Caco-2 (cell line): Measurements from ENCODE around the gene CST5. TPM values are rescaled to one million over a fixed set of nuclear protein-coding genes. Genes with fewer than 3 reads are reported as not detected.
"Not testable (repeated sequence)": the region's sequence is repeated elsewhere in the genome, so short reads cannot be mapped to it uniquely, and the experiment has no call there.

Experiments
- BruUV-seq: library from RNA; stranded (reverse); fragments of 400-500 nt; replicated peaks from 2 replicates; lab custom pipeline; 2021; lab: Mats Ljungman, UMichigan
- CTCF ChIA-PET: fragments of 300-600 bp; sonication (Branson Sonifier 250); formaldehyde crosslinking; loops from one replicate; lab custom pipeline; 2022; ENCODE audit warnings: antibody characterized with exemption; lab: Charles Lee
- POLR2A ChIA-PET: fragments of 300-600 bp; sonication (Branson Sonifier 250); formaldehyde crosslinking; loops from one replicate; lab custom pipeline; 2022; ENCODE audit warnings: antibody characterized with exemption; lab: Charles Lee
- DNase-seq, 2 experiments: peaks; one replicate each; pipeline versions ENCODE4 v3.0.0 to v3.0.0-alpha.2; 2020 to 2022
- H3K27me3 ChIP-seq: replicated peaks from 2 replicates; pipeline ENCODE4 v1.6.0; 2011; ENCODE audit warnings: low read length; ENCODE audit not compliant: control insufficient read depth, insufficient read depth
- H3K36me3 ChIP-seq: 2 replicates; pipeline ENCODE4 v1.5.1; 2011; ENCODE audit warnings: low read length; ENCODE audit not compliant: control insufficient read depth, insufficient read depth
- H3K4me1 ChIP-seq: fragments of 250-450 bp; sonication (Bioruptor Pico); 2 replicates; pipeline ENCODE4 v1.5.1; 2020; ENCODE audit warnings: mild to moderate bottlenecking
- H3K4me3 ChIP-seq: 2 replicates; pipeline ENCODE4 v1.5.1; 2011; ENCODE audit warnings: low read depth, mild to moderate bottlenecking, control low read depth, low read length
- H3K9me3 ChIP-seq: fragments of 250-450 bp; sonication (Bioruptor Pico); 2 replicates; pipeline ENCODE4 v1.5.1; 2020; ENCODE audit warnings: mild to moderate bottlenecking, moderate library complexity
- H3K27ac Mint-ChIP-seq: one replicate; pipeline ENCODE4 v1.8.0; 2022; ENCODE audit warnings: mixed read lengths; ENCODE audit not compliant: unreplicated experiment
- H3K27me3 Mint-ChIP-seq: one replicate; pipeline ENCODE4 v1.8.0; 2022; ENCODE audit warnings: mixed read lengths; ENCODE audit not compliant: insufficient read depth, unreplicated experiment
- H3K36me3 Mint-ChIP-seq: one replicate; pipeline ENCODE4 v1.8.0; 2022; ENCODE audit warnings: mild to moderate bottlenecking, mixed read lengths; ENCODE audit not compliant: insufficient read depth, unreplicated experiment
- H3K4me1 Mint-ChIP-seq: one replicate; pipeline ENCODE4 v1.8.0; 2022; ENCODE audit warnings: low read depth, mixed read lengths; ENCODE audit not compliant: unreplicated experiment
- H3K4me3 Mint-ChIP-seq: one replicate; pipeline ENCODE4 v1.8.0; 2022; ENCODE audit warnings: mild to moderate bottlenecking, moderate library complexity, mixed read lengths; ENCODE audit not compliant: unreplicated experiment
- H3K9me3 Mint-ChIP-seq: one replicate; pipeline ENCODE4 v1.8.0; 2022; ENCODE audit warnings: mixed read lengths; ENCODE audit not compliant: unreplicated experiment
- intact Hi-C: fragments of 100-400 bp; cut with micrococcal nuclease; formaldehyde crosslinking; loops from one replicate; pipeline ENCODE4 v1.10.0; 2022; ENCODE audit not compliant: unreplicated experiment
- total RNA-seq: library from RNA; stranded (reverse); gene quantifications from 2 replicates; pipeline ENCODE4 v1.2.3, GENCODE V29; 2022
- TF ChIP-seq, protein P1 (sequence below), 2 experiments: fragments of 200-600 bp in 1 of 2; IDR thresholded peaks; 1 replicate in 1 of 2; 2 replicates in 1 of 2; pipeline versions ENCODE4 v1.5.1 to v1.8.0; 2011 to 2022; ENCODE audit warnings: antibody characterized with exemption in 1 of 2, control low read depth in 1 of 2, inconsistent platforms in 1 of 2, low read depth in 1 of 2, low read length in 1 of 2, mild to moderate bottlenecking in 1 of 2, moderate library complexity in 1 of 2; ENCODE audit not compliant: insufficient read depth in 1 of 2, severe bottlenecking in 1 of 2, unreplicated experiment in 1 of 2

The CST5 gene
- total RNA-seq, 1 experiment from 2014 or later: not detected

DNA sequence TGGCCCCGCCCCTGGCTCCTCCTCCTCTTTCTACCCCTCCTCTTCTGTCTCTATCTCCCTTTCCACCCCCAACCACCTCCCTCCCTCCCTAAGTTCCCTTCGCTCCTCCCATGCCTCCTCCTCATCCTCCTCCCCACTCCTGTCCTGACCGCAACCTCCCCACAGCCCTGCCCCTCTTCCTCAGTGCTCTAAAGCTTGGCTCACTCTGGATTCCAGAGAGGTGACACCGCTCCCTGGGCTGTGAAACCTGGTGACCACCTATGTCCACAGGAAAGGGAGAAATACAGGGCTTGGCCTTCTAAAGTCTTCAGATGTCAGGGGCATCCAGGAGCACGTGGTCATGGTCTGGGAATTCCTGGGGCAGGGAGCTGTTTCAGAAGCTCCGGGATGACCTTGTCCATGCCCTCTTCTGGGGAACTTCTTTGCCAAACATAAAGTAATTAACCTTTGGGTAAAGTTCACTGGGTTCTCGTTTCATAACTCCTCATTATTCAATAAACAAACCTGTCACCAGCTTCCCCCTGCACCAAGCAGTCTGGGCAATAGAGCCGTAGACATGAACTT is 345 bp upstream of the CST5 start:
- H3K4me1 Mint-ChIP-seq: peaks cover 15% of the 10 kb centered on the region

DNA sequence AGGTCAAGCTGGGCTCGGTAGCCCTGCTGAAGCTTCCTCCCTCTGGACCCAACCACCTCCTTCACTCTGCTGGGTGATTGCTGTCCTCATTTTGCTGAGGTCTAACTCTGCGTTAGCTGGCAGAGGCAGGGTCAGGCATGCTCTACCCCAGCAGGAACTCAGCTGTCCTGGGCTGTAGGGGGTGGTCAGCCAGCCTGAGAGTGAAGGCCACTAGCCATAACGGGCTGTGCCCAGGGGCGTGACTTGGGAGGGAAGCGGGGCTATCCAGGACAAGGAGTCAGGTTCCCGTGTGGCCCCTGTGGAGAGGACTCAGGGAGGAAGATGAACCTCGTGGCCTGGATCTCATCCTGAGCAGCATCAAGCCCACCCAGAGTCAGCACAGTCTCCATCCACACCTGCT is 761 bp downstream of the CST5 start:
- Histone ChIP-seq H3K36me3 (no peaks in the 10 kb centered on the region), H3K4me3 (no peak overlapping the region), H3K27me3 (no peaks in the 10 kb centered on the region), H3K9me3 (no peaks in the 10 kb centered on the region), H3K4me1 (peaks cover 28% of the 10 kb centered on the region)
- intact Hi-C loops: no loop called here
- BruUV-seq: no TSS peak
- no peak for DNase-seq
- Mint-ChIP-seq H3K36me3 (no peaks in the 10 kb centered on the region), H3K27me3 (no peaks in the 10 kb centered on the region), H3K4me3 (no peak overlapping the region), H3K9me3 (no peaks in the 10 kb centered on the region), H3K27ac (no peak overlapping the region), H3K4me1 (peaks cover 7% of the 10 kb centered on the region)
- ChIA-PET CTCF (interaction anchor here (0.7 kb wide), 1 partner anchor 210 kb away, joined by 3 read pairs; no protein-coding TSS in a partner anchor), POLR2A (no interaction called here)
- TF ChIP-seq, protein P1, sequence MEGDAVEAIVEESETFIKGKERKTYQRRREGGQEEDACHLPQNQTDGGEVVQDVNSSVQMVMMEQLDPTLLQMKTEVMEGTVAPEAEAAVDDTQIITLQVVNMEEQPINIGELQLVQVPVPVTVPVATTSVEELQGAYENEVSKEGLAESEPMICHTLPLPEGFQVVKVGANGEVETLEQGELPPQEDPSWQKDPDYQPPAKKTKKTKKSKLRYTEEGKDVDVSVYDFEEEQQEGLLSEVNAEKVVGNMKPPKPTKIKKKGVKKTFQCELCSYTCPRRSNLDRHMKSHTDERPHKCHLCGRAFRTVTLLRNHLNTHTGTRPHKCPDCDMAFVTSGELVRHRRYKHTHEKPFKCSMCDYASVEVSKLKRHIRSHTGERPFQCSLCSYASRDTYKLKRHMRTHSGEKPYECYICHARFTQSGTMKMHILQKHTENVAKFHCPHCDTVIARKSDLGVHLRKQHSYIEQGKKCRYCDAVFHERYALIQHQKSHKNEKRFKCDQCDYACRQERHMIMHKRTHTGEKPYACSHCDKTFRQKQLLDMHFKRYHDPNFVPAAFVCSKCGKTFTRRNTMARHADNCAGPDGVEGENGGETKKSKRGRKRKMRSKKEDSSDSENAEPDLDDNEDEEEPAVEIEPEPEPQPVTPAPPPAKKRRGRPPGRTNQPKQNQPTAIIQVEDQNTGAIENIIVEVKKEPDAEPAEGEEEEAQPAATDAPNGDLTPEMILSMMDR (IDR thresholded peaks at IDR 0.05; ENCODE audit: insufficient read depth in 1 of 2, low read depth in 1 of 2, low read length in 1 of 2, severe bottlenecking in 1 of 2, unreplicated experiment in 1 of 2): no peak

More for the DNA sequence above, 345 bp upstream of the CST5 start:
- H3K4me3 Mint-ChIP-seq: no peak overlapping the region
- Histone ChIP-seq H3K4me3 (no peak overlapping the region), H3K36me3 (no peaks in the 10 kb centered on the region), H3K9me3 (no peaks in the 10 kb centered on the region), H3K4me1 (peaks cover 38% of the 10 kb centered on the region), H3K27me3 (no peaks in the 10 kb centered on the region)
- no peaks in the 10 kb centered on the region for H3K9me3 Mint-ChIP-seq
- no peaks in the 10 kb centered on the region for H3K36me3 Mint-ChIP-seq
- no peak overlapping the region for H3K27ac Mint-ChIP-seq
- POLR2A ChIA-PET: no interaction called here
- TF ChIP-seq, protein P1 (IDR thresholded peaks at IDR 0.05; ENCODE audit: insufficient read depth in 1 of 2, low read depth in 1 of 2, low read length in 1 of 2, severe bottlenecking in 1 of 2, unreplicated experiment in 1 of 2): no peak
- no peaks in the 10 kb centered on the region for H3K27me3 Mint-ChIP-seq
- peak; percentile 38 to 66 for DNase-seq
- intact Hi-C loops: loop anchor here (10.0 kb wide), 1 partner anchor 215 kb away; no protein-coding TSS in a partner anchor
- BruUV-seq: no TSS peak
- CTCF ChIA-PET: interaction anchor here (1.2 kb wide), 1 partner anchor 211 kb away, joined by 3 read pairs; no protein-coding TSS in a partner anchor

DNA sequence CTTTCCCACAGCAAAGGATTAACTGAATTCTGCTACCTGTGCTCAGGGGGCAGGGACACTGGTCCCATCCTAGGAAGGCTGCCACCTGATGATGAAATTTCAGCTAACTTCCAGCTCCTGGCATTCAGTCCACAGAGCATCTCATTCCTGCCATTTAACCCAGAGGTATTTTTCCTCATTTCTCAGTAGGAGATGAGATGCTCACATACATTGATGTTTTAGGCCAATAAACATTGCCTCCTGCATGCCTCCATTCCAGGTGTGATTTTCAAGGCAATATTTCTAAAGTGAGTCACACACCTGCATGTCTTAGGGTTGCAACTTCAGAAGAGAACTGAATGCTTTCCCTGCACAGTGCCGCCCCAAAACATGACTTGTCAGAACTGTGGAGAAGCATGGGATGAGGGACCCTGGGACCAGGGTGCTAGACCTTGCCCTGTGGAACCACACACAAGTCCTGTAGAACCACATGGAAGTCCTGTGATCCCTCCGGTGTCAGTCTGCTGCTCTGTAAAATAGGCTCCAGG is 1.5 kb downstream of the CST5 start:
- not testable (repeated sequence) for H3K27me3 ChIP-seq

More for the DNA sequence above, 1.5 kb downstream of the CST5 start:
- H3K9me3 Mint-ChIP-seq, H3K27me3 Mint-ChIP-seq, H3K4me3 ChIP-seq, POLR2A ChIA-PET, H3K4me1 Mint-ChIP-seq, H3K36me3 ChIP-seq, H3K9me3 ChIP-seq, DNase-seq, H3K36me3 Mint-ChIP-seq, H3K27ac Mint-ChIP-seq, BruUV-seq, H3K4me3 Mint-ChIP-seq, intact Hi-C loops: not testable (repeated sequence)
- H3K4me1 ChIP-seq: peaks cover 21% of the 10 kb centered on the region
- CTCF ChIA-PET: interaction anchor here (0.7 kb wide), 1 partner anchor 209 kb away, joined by 3 read pairs; no protein-coding TSS in a partner anchor
